Trophoblast cell (in vitro differentiated cells and primary cell): ENCODE measurements around the gene CCDC146.

Source experiments
- DNase-seq, 2 donors: peaks; one replicate each; pipeline ENCODE4 v3.0.0-alpha.2; 2016
- H2AFZ ChIP-seq: 2 replicates; pipeline ENCODE4 v1.6.1; 2013; ENCODE audit warnings: low read length, moderate library complexity, mild to moderate bottlenecking; ENCODE audit not compliant: insufficient read depth, poor library complexity
- H2AK5ac ChIP-seq: 2 replicates; pipeline ENCODE4 v1.6.1; 2013; ENCODE audit warnings: mild to moderate bottlenecking, low read length
- H2BK120ac ChIP-seq: 2 replicates; pipeline ENCODE4 v1.6.1; 2013; ENCODE audit warnings: low read length, mild to moderate bottlenecking, moderate library complexity; ENCODE audit not compliant: insufficient read depth, poor library complexity
- H2BK12ac ChIP-seq: 2 replicates; pipeline ENCODE4 v1.6.1; 2013; ENCODE audit warnings: mild to moderate bottlenecking, low read length, moderate library complexity
- H2BK5ac ChIP-seq: 2 replicates; pipeline ENCODE4 v1.6.1; 2013; ENCODE audit warnings: low read length, low read depth, moderate library complexity, mild to moderate bottlenecking; ENCODE audit not compliant: poor library complexity
- H3K14ac ChIP-seq: 2 replicates; pipeline ENCODE4 v1.6.1; 2013; ENCODE audit warnings: mild to moderate bottlenecking, low read length
- H3K18ac ChIP-seq: 2 replicates; pipeline ENCODE4 v1.6.1; 2013; ENCODE audit warnings: mild to moderate bottlenecking, low read length
- H3K23ac ChIP-seq: 2 replicates; pipeline ENCODE4 v1.6.1; 2013; ENCODE audit warnings: low read length
- H3K27ac ChIP-seq: 2 replicates; pipeline ENCODE4 v1.5.1; 2013; ENCODE audit warnings: low read depth, mild to moderate bottlenecking, inconsistent platforms, low read length, moderate library complexity
- H3K27me3 ChIP-seq: 2 replicates; pipeline ENCODE4 v1.6.1; 2013; ENCODE audit warnings: inconsistent platforms, mild to moderate bottlenecking, low read length, moderate library complexity; ENCODE audit not compliant: insufficient read depth
- H3K36me3 ChIP-seq, 2 experiments: 1 replicate in 1 of 2; 2 replicates in 1 of 2; pipeline ENCODE4 v1.6.1; 2013; ENCODE audit warnings: low read length in 2 of 2, mild to moderate bottlenecking in 2 of 2, moderate library complexity in 1 of 2; ENCODE audit not compliant: insufficient read depth in 2 of 2, control insufficient read depth in 1 of 2
- H3K4ac ChIP-seq: 2 replicates; pipeline ENCODE4 v1.6.1; 2013; ENCODE audit warnings: low read depth, mild to moderate bottlenecking, low read length, moderate library complexity
- H3K4me1 ChIP-seq, 2 experiments: 1 replicate in 1 of 2; 2 replicates in 1 of 2; pipeline ENCODE4 v1.6.1; 2013; ENCODE audit warnings: low read length in 2 of 2, mild to moderate bottlenecking in 2 of 2, moderate library complexity in 1 of 2; ENCODE audit not compliant: insufficient read depth in 2 of 2, control insufficient read depth in 1 of 2
- H3K4me2 ChIP-seq: 2 replicates; pipeline ENCODE4 v1.6.1; 2013; ENCODE audit warnings: inconsistent platforms, mild to moderate bottlenecking, low read length, moderate library complexity
- H3K4me3 ChIP-seq: 2 replicates; pipeline ENCODE4 v1.5.1; 2013; ENCODE audit warnings: mild to moderate bottlenecking, low read depth, low read length, inconsistent platforms
- H3K79me1 ChIP-seq: one replicate; pipeline ENCODE4 v1.6.1; 2013; ENCODE audit warnings: low read length
- H3K79me2 ChIP-seq: 2 replicates; pipeline ENCODE4 v1.6.1; 2013; ENCODE audit warnings: low read length, mild to moderate bottlenecking; ENCODE audit not compliant: control insufficient read depth, insufficient read depth, poor library complexity
- H3K9ac ChIP-seq: 2 replicates; pipeline ENCODE4 v1.6.1; 2013; ENCODE audit warnings: mild to moderate bottlenecking, low read length
- H3K9me3 ChIP-seq: 2 replicates; pipeline ENCODE4 v1.6.1; 2013; ENCODE audit warnings: low read depth, mild to moderate bottlenecking, control low read depth, inconsistent platforms, low read length; ENCODE audit not compliant: insufficient read depth
- H4K12ac ChIP-seq: 2 replicates; pipeline ENCODE4 v1.6.1; 2013; ENCODE audit warnings: low read depth, mild to moderate bottlenecking, low read length, moderate library complexity
- H4K8ac ChIP-seq: 2 replicates; pipeline ENCODE4 v1.6.1; 2013; ENCODE audit warnings: low read depth, mild to moderate bottlenecking, low read length, moderate library complexity
- H4K91ac ChIP-seq: one replicate; pipeline ENCODE4 v1.6.1; 2013; ENCODE audit warnings: low read depth, mild to moderate bottlenecking, low read length, moderate library complexity
- WGBS: extraction: QIAGEN DNeasy Blood & Tissue Kit; methylation state at CpG from one replicate; pipeline ENCODE4 v1.1.7; 2013; ENCODE audit warnings: missing lambda C conversion rate; ENCODE audit not compliant: insufficient read length, insufficient coverage; ENCODE audit errors: extremely low coverage; 5-methylcytosine and 5-hydroxymethylcytosine counted together

The CCDC146 gene

GRCh38 chr7:77181734-77182133 lies 59.3 kb downstream of the CCDC146 start:
- Histone ChIP-seq H3K27ac (no peak overlapping the region), H3K27me3 (no peaks in the 10 kb centered on the region), H3K18ac (no peak overlapping the region), H2AK5ac (no peak overlapping the region), H4K8ac (no peak overlapping the region), H3K4me2 (no peak overlapping the region), H3K79me1 (no peaks in the 10 kb centered on the region), H2BK12ac (no peak overlapping the region), H2BK5ac (no peak overlapping the region), H3K79me2 (no peaks in the 10 kb centered on the region), H3K4ac (no peak overlapping the region), H3K9me3 (no peaks in the 10 kb centered on the region), H3K4me1 (no peaks in the 10 kb centered on the region), H3K14ac (no peak overlapping the region), H3K4me3 (no peak overlapping the region), H2AFZ (no peak overlapping the region), H2BK120ac (no peak overlapping the region), H4K91ac (no peak overlapping the region), H3K9ac (no peak overlapping the region), H3K23ac (no peak overlapping the region), H4K12ac (no peak overlapping the region), H3K36me3 (no peaks in the 10 kb centered on the region)
- no CpG with 5 or more reads among the region's 3 CpGs for WGBS
- no peak for DNase-seq

- H2BK12ac ChIP-seq, result no peak overlapping the region
- H2BK5ac ChIP-seq, result no peak overlapping the region
- H3K4ac ChIP-seq, result no peak overlapping the region
- H4K8ac ChIP-seq, result no peak overlapping the region
- H3K36me3 ChIP-seq, result no peaks in the 10 kb centered on the region
- H3K14ac ChIP-seq, result no peak overlapping the region
- H4K91ac ChIP-seq, result no peak overlapping the region
- H3K27ac ChIP-seq, result no peak overlapping the region
- no peaks in the 10 kb centered on the region for H3K79me2 ChIP-seq
- no peak overlapping the region for H3K9ac ChIP-seq
- no peak overlapping the region for H4K12ac ChIP-seq
- H3K4me2 ChIP-seq, result no peak overlapping the region
- no CpG with 5 or more reads among the region's 1 CpG for WGBS
- no peak for DNase-seq
- H2AFZ ChIP-seq, result no peak overlapping the region
- H3K18ac ChIP-seq, result no peak overlapping the region
- H3K27me3 ChIP-seq, result no peaks in the 10 kb centered on the region
- H3K79me1 ChIP-seq, result no peaks in the 10 kb centered on the region
- no peak overlapping the region for H2BK120ac ChIP-seq
- H3K4me3 ChIP-seq, result no peak overlapping the region
- H2AK5ac ChIP-seq, result no peak overlapping the region
- H3K4me1 ChIP-seq, result no peaks in the 10 kb centered on the region
- H3K9me3 ChIP-seq, result no peaks in the 10 kb centered on the region
- no peak overlapping the region for H3K23ac ChIP-seq
These were observed 59.8 kb downstream of the CCDC146 start for GRCh38 chr7:77182261-77182660.

GRCh38 chr7:77184463-77184862 lies 62.0 kb downstream of the CCDC146 start:
- no peak overlapping the region for H3K4me2 ChIP-seq
- no peak overlapping the region for H3K18ac ChIP-seq
- H3K4ac ChIP-seq, result no peak overlapping the region
- no peaks in the 10 kb centered on the region for H3K79me1 ChIP-seq
- H2BK120ac ChIP-seq, result no peak overlapping the region
- no peak overlapping the region for H3K9ac ChIP-seq
- no peak overlapping the region for H2AFZ ChIP-seq
- DNase-seq, result no peak
- H3K27me3 ChIP-seq, result no peaks in the 10 kb centered on the region
- H2AK5ac ChIP-seq, result no peak overlapping the region
- H3K23ac ChIP-seq, result no peak overlapping the region
- no peak overlapping the region for H2BK12ac ChIP-seq
- H3K9me3 ChIP-seq, result no peaks in the 10 kb centered on the region
- no peak overlapping the region for H3K27ac ChIP-seq
- H4K12ac ChIP-seq, result no peak overlapping the region
- H2BK5ac ChIP-seq, result no peak overlapping the region
- H3K4me3 ChIP-seq, result no peak overlapping the region
- no peak overlapping the region for H4K8ac ChIP-seq
- H3K79me2 ChIP-seq, result no peaks in the 10 kb centered on the region
- H3K4me1 ChIP-seq, result no peaks in the 10 kb centered on the region
- H3K14ac ChIP-seq, result no peak overlapping the region
- no peak overlapping the region for H4K91ac ChIP-seq
- H3K36me3 ChIP-seq, result no peaks in the 10 kb centered on the region

GRCh38 chr7:77184990-77185389 lies 62.6 kb downstream of the CCDC146 start:
- H3K79me1 ChIP-seq, result no peaks in the 10 kb centered on the region
- H3K27me3 ChIP-seq, result no peaks in the 10 kb centered on the region
- no peak overlapping the region for H2AFZ ChIP-seq
- no peak overlapping the region for H3K4ac ChIP-seq
- no peak overlapping the region for H2AK5ac ChIP-seq
- no peaks in the 10 kb centered on the region for H3K4me1 ChIP-seq
- DNase-seq, result no peak
- WGBS, result no CpG with 5 or more reads among the region's 3 CpGs
- no peak overlapping the region for H3K4me3 ChIP-seq
- H3K23ac ChIP-seq, result no peak overlapping the region
- H3K36me3 ChIP-seq, result no peaks in the 10 kb centered on the region
- H3K27ac ChIP-seq, result no peak overlapping the region
- H3K9me3 ChIP-seq, result no peaks in the 10 kb centered on the region
- no peak overlapping the region for H2BK120ac ChIP-seq
- H4K8ac ChIP-seq, result no peak overlapping the region
- H4K12ac ChIP-seq, result no peak overlapping the region
- H3K18ac ChIP-seq, result no peak overlapping the region
- no peak overlapping the region for H3K14ac ChIP-seq
- H3K9ac ChIP-seq, result no peak overlapping the region
- no peak overlapping the region for H2BK5ac ChIP-seq
- H4K91ac ChIP-seq, result no peak overlapping the region
- no peak overlapping the region for H2BK12ac ChIP-seq
- H3K4me2 ChIP-seq, result no peak overlapping the region
- no peaks in the 10 kb centered on the region for H3K79me2 ChIP-seq
